Transverse colon (tissue), 4 donors: ENCODE data around the gene COL4A6.

Source experiments
- POLR2A ChIP-seq: fragments of 450-650 bp; IDR thresholded peaks from one replicate; pipeline ENCODE4 v1.6.1; 2016; ENCODE audit warnings: antibody characterized with exemption, mild to moderate bottlenecking, moderate library complexity
- POLR2AphosphoS5 ChIP-seq, 3 donors: sonication (generic); formaldehyde crosslinking; IDR thresholded peaks; one replicate each; pipeline ENCODE4 v1.6.1; 2016; ENCODE audit warnings: antibody characterized with exemption in 3 of 3
- TF ChIP-seq, protein P1 (sequence below), 5 experiments: fragments of 200-600 bp in 3 of 5; fragments of 450-650 bp in 2 of 5; sonication (generic) in 3 of 5; IDR thresholded peaks; 1 replicate in 2 of 5; 2 replicates in 3 of 5; pipeline ENCODE4 v1.5.1; 2016 to 2017; ENCODE audit warnings: antibody characterized with exemption in 5 of 5, inconsistent platforms in 3 of 5, mild to moderate bottlenecking in 2 of 5, moderate library complexity in 1 of 5

DNA sequence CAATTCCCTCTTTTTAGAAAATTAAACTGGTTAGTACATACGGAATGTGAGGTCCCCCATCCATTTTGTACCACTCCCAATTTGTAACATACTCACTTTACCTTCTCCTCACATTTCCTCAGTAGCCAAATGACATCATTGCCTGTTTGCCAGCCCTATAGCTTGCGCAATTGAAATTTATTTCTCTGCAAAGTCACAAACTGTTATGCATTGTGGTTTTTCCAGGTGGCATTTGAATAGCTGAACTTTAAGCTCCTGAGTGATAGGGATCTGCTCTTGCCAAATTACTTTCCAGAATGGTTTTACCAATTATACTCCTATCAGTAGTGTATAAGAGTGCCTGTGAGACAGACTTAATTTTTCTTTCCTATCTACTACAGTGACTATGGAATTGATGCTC is 9.1 kb upstream of the COL4A6 start:
- TF ChIP-seq, protein P1, sequence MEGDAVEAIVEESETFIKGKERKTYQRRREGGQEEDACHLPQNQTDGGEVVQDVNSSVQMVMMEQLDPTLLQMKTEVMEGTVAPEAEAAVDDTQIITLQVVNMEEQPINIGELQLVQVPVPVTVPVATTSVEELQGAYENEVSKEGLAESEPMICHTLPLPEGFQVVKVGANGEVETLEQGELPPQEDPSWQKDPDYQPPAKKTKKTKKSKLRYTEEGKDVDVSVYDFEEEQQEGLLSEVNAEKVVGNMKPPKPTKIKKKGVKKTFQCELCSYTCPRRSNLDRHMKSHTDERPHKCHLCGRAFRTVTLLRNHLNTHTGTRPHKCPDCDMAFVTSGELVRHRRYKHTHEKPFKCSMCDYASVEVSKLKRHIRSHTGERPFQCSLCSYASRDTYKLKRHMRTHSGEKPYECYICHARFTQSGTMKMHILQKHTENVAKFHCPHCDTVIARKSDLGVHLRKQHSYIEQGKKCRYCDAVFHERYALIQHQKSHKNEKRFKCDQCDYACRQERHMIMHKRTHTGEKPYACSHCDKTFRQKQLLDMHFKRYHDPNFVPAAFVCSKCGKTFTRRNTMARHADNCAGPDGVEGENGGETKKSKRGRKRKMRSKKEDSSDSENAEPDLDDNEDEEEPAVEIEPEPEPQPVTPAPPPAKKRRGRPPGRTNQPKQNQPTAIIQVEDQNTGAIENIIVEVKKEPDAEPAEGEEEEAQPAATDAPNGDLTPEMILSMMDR (IDR thresholded peaks at IDR 0.05), result no peak
- TF ChIP-seq POLR2A (no peak), POLR2AphosphoS5 (IDR thresholded peaks at IDR 0.05) (no peak)
